Trophoblast cell (in vitro differentiated cells and primary cell): Measurements from ENCODE around the gene CMTM4.

Source experiments
- DNase-seq, 2 donors: peaks; one replicate each; pipeline ENCODE4 v3.0.0-alpha.2; 2016
- H2AFZ ChIP-seq: 2 replicates; pipeline ENCODE4 v1.6.1; 2013; ENCODE audit warnings: low read length, moderate library complexity, mild to moderate bottlenecking; ENCODE audit not compliant: insufficient read depth, poor library complexity
- H2AK5ac ChIP-seq: 2 replicates; pipeline ENCODE4 v1.6.1; 2013; ENCODE audit warnings: mild to moderate bottlenecking, low read length
- H2BK120ac ChIP-seq: 2 replicates; pipeline ENCODE4 v1.6.1; 2013; ENCODE audit warnings: low read length, mild to moderate bottlenecking, moderate library complexity; ENCODE audit not compliant: insufficient read depth, poor library complexity
- H2BK12ac ChIP-seq: 2 replicates; pipeline ENCODE4 v1.6.1; 2013; ENCODE audit warnings: mild to moderate bottlenecking, low read length, moderate library complexity
- H2BK5ac ChIP-seq: 2 replicates; pipeline ENCODE4 v1.6.1; 2013; ENCODE audit warnings: low read length, low read depth, moderate library complexity, mild to moderate bottlenecking; ENCODE audit not compliant: poor library complexity
- H3K14ac ChIP-seq: 2 replicates; pipeline ENCODE4 v1.6.1; 2013; ENCODE audit warnings: mild to moderate bottlenecking, low read length
- H3K18ac ChIP-seq: 2 replicates; pipeline ENCODE4 v1.6.1; 2013; ENCODE audit warnings: mild to moderate bottlenecking, low read length
- H3K23ac ChIP-seq: 2 replicates; pipeline ENCODE4 v1.6.1; 2013; ENCODE audit warnings: low read length
- H3K27ac ChIP-seq: 2 replicates; pipeline ENCODE4 v1.5.1; 2013; ENCODE audit warnings: low read depth, mild to moderate bottlenecking, inconsistent platforms, low read length, moderate library complexity
- H3K27me3 ChIP-seq: 2 replicates; pipeline ENCODE4 v1.6.1; 2013; ENCODE audit warnings: inconsistent platforms, mild to moderate bottlenecking, low read length, moderate library complexity; ENCODE audit not compliant: insufficient read depth
- H3K36me3 ChIP-seq, 2 experiments: 1 replicate in 1 of 2; 2 replicates in 1 of 2; pipeline ENCODE4 v1.6.1; 2013; ENCODE audit warnings: low read length in 2 of 2, mild to moderate bottlenecking in 2 of 2, moderate library complexity in 1 of 2; ENCODE audit not compliant: insufficient read depth in 2 of 2, control insufficient read depth in 1 of 2
- H3K4ac ChIP-seq: 2 replicates; pipeline ENCODE4 v1.6.1; 2013; ENCODE audit warnings: low read depth, mild to moderate bottlenecking, low read length, moderate library complexity
- H3K4me1 ChIP-seq, 2 experiments: 1 replicate in 1 of 2; 2 replicates in 1 of 2; pipeline ENCODE4 v1.6.1; 2013; ENCODE audit warnings: low read length in 2 of 2, mild to moderate bottlenecking in 2 of 2, moderate library complexity in 1 of 2; ENCODE audit not compliant: insufficient read depth in 2 of 2, control insufficient read depth in 1 of 2
- H3K4me2 ChIP-seq: 2 replicates; pipeline ENCODE4 v1.6.1; 2013; ENCODE audit warnings: inconsistent platforms, mild to moderate bottlenecking, low read length, moderate library complexity
- H3K4me3 ChIP-seq: 2 replicates; pipeline ENCODE4 v1.5.1; 2013; ENCODE audit warnings: mild to moderate bottlenecking, low read depth, low read length, inconsistent platforms
- H3K79me1 ChIP-seq: one replicate; pipeline ENCODE4 v1.6.1; 2013; ENCODE audit warnings: low read length
- H3K79me2 ChIP-seq: 2 replicates; pipeline ENCODE4 v1.6.1; 2013; ENCODE audit warnings: low read length, mild to moderate bottlenecking; ENCODE audit not compliant: control insufficient read depth, insufficient read depth, poor library complexity
- H3K9ac ChIP-seq: 2 replicates; pipeline ENCODE4 v1.6.1; 2013; ENCODE audit warnings: mild to moderate bottlenecking, low read length
- H3K9me3 ChIP-seq: 2 replicates; pipeline ENCODE4 v1.6.1; 2013; ENCODE audit warnings: low read depth, mild to moderate bottlenecking, control low read depth, inconsistent platforms, low read length; ENCODE audit not compliant: insufficient read depth
- H4K12ac ChIP-seq: 2 replicates; pipeline ENCODE4 v1.6.1; 2013; ENCODE audit warnings: low read depth, mild to moderate bottlenecking, low read length, moderate library complexity
- H4K8ac ChIP-seq: 2 replicates; pipeline ENCODE4 v1.6.1; 2013; ENCODE audit warnings: low read depth, mild to moderate bottlenecking, low read length, moderate library complexity
- H4K91ac ChIP-seq: one replicate; pipeline ENCODE4 v1.6.1; 2013; ENCODE audit warnings: low read depth, mild to moderate bottlenecking, low read length, moderate library complexity
- WGBS: extraction: QIAGEN DNeasy Blood & Tissue Kit; methylation state at CpG from one replicate; pipeline ENCODE4 v1.1.7; 2013; ENCODE audit warnings: missing lambda C conversion rate; ENCODE audit not compliant: insufficient read length, insufficient coverage; ENCODE audit errors: extremely low coverage; 5-methylcytosine and 5-hydroxymethylcytosine counted together

Gene CMTM4

DNA sequence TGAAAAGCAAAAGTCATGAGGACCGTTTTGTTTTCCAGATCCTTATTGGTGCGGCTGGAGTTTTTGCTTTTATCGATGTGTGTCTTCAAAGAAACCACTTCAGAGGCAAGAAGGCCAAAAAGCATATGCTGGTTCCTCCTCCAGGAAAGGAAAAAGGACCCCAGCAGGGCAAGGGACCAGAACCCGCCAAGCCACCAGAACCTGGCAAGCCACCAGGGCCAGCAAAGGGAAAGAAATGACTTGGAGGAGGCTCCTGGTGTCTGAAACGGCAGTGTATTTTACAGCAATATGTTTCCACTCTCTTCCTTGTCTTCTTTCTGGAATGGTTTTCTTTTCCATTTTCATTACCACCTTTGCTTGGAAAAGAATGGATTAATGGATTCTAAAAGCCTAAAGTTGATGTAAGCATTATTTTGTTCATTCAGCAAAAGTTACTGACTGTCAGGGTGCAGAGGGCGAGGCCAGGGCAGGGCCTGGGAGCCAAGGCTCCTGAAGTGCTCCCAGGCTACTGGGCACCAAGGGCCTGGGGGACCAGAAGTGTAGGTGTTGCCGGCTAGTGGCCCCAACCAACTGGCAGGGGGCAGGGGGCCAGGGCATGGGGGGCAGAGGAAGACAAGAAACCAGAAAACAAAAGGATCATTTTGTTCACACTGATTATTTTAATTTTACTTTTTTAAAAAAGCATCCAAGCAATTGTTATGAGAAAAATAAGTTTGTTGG, 108.5 kb downstream of the CMTM4 start:
- no peaks in the 10 kb centered on the region for H3K27me3 ChIP-seq
- H3K9ac ChIP-seq = no peak overlapping the region
- no peak overlapping the region for H3K18ac ChIP-seq
- H4K8ac ChIP-seq = no peak overlapping the region
- H2AFZ ChIP-seq = no peak overlapping the region
- no peak overlapping the region for H3K27ac ChIP-seq
- no peaks in the 10 kb centered on the region for H3K79me2 ChIP-seq
- no peak overlapping the region for H3K4me3 ChIP-seq
- H3K4me2 ChIP-seq = no peak overlapping the region
- H2BK120ac ChIP-seq = no peak overlapping the region
- H3K79me1 ChIP-seq = no peaks in the 10 kb centered on the region
- no peak overlapping the region for H3K4ac ChIP-seq
- no peaks in the 10 kb centered on the region for H3K4me1 ChIP-seq
- H3K14ac ChIP-seq = no peak overlapping the region
- no peak overlapping the region for H3K23ac ChIP-seq
- H4K91ac ChIP-seq = no peak overlapping the region
- H2BK12ac ChIP-seq = no peak overlapping the region
- no peak overlapping the region for H2BK5ac ChIP-seq
- H2AK5ac ChIP-seq = no peak overlapping the region
- no peak overlapping the region for H4K12ac ChIP-seq
- no peak for DNase-seq
- no CpG with 5 or more reads among the region's 7 CpGs for WGBS
- no peaks in the 10 kb centered on the region for H3K9me3 ChIP-seq
- H3K36me3 ChIP-seq = no peaks in the 10 kb centered on the region

GRCh38 chr16:66585481-66586239, 110.9 kb downstream of the CMTM4 start:
- Histone ChIP-seq H2AFZ (no peak overlapping the region), H2BK5ac (no peak overlapping the region), H4K8ac (no peak overlapping the region), H3K27me3 (no peaks in the 10 kb centered on the region), H4K12ac (no peak overlapping the region), H2AK5ac (no peak overlapping the region), H3K4me2 (no peak overlapping the region), H3K14ac (no peak overlapping the region), H3K4me1 (peaks cover 3% of the 10 kb centered on the region in 2 experiments), H3K79me2 (no peaks in the 10 kb centered on the region), H4K91ac (no peak overlapping the region), H3K4me3 (no peak overlapping the region), H2BK120ac (no peak overlapping the region), H3K9me3 (no peaks in the 10 kb centered on the region), H3K23ac (no peak overlapping the region), H3K27ac (no peak overlapping the region), H2BK12ac (no peak overlapping the region), H3K18ac (no peak overlapping the region), H3K9ac (no peak overlapping the region), H3K4ac (no peak overlapping the region), H3K79me1 (no peaks in the 10 kb centered on the region), H3K36me3 (no peaks in the 10 kb centered on the region)
- WGBS = no CpG with 5 or more reads among the region's 10 CpGs
- no peak for DNase-seq

DNA sequence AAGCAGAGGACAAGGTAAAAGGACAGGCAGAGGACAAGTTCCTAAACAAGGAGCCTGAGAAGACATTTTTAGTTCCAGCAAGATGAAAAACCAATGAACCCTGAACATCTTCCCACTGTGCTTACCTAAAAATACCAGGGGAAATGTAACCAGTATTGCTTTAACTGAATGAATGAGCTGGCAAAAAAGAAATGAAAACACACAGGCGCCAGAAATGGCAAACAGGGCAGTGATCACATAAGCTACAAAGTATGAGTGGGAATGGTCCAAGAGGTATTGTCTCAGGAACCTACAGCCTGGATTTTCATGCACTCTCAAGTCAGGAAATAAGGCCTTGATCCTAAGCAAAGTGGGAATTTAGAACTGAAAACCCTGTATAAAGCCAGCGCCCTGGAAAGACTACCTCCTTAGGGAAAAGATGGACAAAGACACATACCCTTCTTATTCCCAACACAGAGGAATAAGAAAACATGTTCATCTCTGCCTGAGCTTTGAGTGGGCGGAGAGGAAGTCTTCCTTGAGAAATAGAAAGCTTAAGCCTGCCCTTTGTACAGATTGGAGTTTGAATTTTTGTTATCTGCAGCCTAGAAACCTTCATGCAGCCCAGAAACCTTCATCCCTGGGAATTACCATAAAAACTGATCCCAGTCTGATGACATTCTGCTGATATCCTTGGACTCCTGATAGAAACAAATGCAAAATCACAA, 115.1 kb downstream of the CMTM4 start:
- Histone ChIP-seq H3K4me1 (peaks cover 4 to 5% of the 10 kb centered on the region in 2 experiments), H3K4me2 (no peak overlapping the region), H3K9ac (no peak overlapping the region), H3K23ac (no peak overlapping the region), H2BK12ac (no peak overlapping the region), H2AFZ (no peak overlapping the region), H3K14ac (no peak overlapping the region), H4K12ac (no peak overlapping the region), H3K36me3 (no peaks in the 10 kb centered on the region), H3K79me1 (no peaks in the 10 kb centered on the region), H4K91ac (no peak overlapping the region), H2AK5ac (no peak overlapping the region), H2BK120ac (no peak overlapping the region), H3K27ac (no peak overlapping the region), H4K8ac (no peak overlapping the region), H3K9me3 (no peaks in the 10 kb centered on the region), H3K27me3 (peaks cover 2% of the 10 kb centered on the region), H3K4ac (no peak overlapping the region), H3K4me3 (no peak overlapping the region), H3K18ac (no peak overlapping the region), H3K79me2 (no peaks in the 10 kb centered on the region), H2BK5ac (no peak overlapping the region)
- WGBS = no CpG with 5 or more reads among the region's 3 CpGs
- DNase-seq = no peak

GRCh38 chr16:66580605-66581209, 115.8 kb downstream of the CMTM4 start:
- Histone ChIP-seq H3K4ac (no peak overlapping the region), H3K23ac (no peak overlapping the region), H3K79me1 (no peaks in the 10 kb centered on the region), H3K4me1 (peaks cover 4 to 5% of the 10 kb centered on the region in 2 experiments), H3K4me3 (no peak overlapping the region), H3K4me2 (no peak overlapping the region), H3K14ac (no peak overlapping the region), H2BK120ac (no peak overlapping the region), H3K36me3 (no peaks in the 10 kb centered on the region), H3K18ac (no peak overlapping the region), H4K91ac (no peak overlapping the region), H2BK5ac (no peak overlapping the region), H2AFZ (no peak overlapping the region), H2AK5ac (no peak overlapping the region), H4K12ac (no peak overlapping the region), H3K9me3 (no peaks in the 10 kb centered on the region), H3K9ac (no peak overlapping the region), H2BK12ac (no peak overlapping the region), H3K79me2 (no peaks in the 10 kb centered on the region), H4K8ac (no peak overlapping the region), H3K27ac (no peak overlapping the region), H3K27me3 (peaks cover 2% of the 10 kb centered on the region)
- WGBS = no CpG with 5 or more reads among the region's 4 CpGs
- DNase-seq = peak; percentile 9 to 56
